ENCODE results near the gene PTPN5.

- no peak for TF ChIP-seq CTCF (IDR thresholded peaks at IDR 0.05)
- no peak for TF ChIP-seq REST (IDR thresholded peaks at IDR 0.05; ENCODE audit: insufficient read depth in 1 of 2, low read depth in 2 of 2, low read length in 1 of 2)
- no peak for TF ChIP-seq POLR2AphosphoS5 (IDR thresholded peaks at IDR 0.05; ENCODE audit: low read depth, low read length)
Measured at GRCh38 chr11:18729426-18729825, 62.2 kb downstream of the PTPN5 start.
